Fibroblast of skin of abdomen (primary cell): ENCODE data around the gene B3GALNT1.

ENCODE experiments used
- DNase-seq: peaks from one replicate; pipeline ENCODE4 v3.0.0-alpha.2; 2013

B3GALNT1 gene

GRCh38 chr3:161073181-161073580 lies 32.0 kb downstream of the B3GALNT1 start:
- DNase-seq: no peak

GRCh38 chr3:161072751-161073150 lies 32.4 kb downstream of the B3GALNT1 start:
- DNase-seq: no peak

GRCh38 chr3:161072211-161072621 lies 32.9 kb downstream of the B3GALNT1 start:
- no peak for DNase-seq

GRCh38 chr3:161070980-161071663 lies 34.0 kb downstream of the B3GALNT1 start:
- DNase-seq: no peak

GRCh38 chr3:161070252-161070930 lies 34.8 kb downstream of the B3GALNT1 start:
- DNase-seq: no peak

- peak; percentile 30 for DNase-seq
Observed at GRCh38 chr3:161069511-161070251, 35.5 kb downstream of the B3GALNT1 start.

GRCh38 chr3:161067335-161067734 lies 37.8 kb downstream of the B3GALNT1 start:
- DNase-seq: no peak

GRCh38 chr3:161066930-161067329 lies 38.2 kb downstream of the B3GALNT1 start:
- no peak for DNase-seq

GRCh38 chr3:161064413-161064812 lies 40.7 kb downstream of the B3GALNT1 start:
- no peak for DNase-seq

GRCh38 chr3:161054860-161055604 lies 50.1 kb downstream of the B3GALNT1 start:
- no peak for DNase-seq

- DNase-seq: no peak
Observed at GRCh38 chr3:161051856-161052255, 53.3 kb downstream of the B3GALNT1 start.

GRCh38 chr3:161050935-161051334 lies 54.2 kb downstream of the B3GALNT1 start:
- no peak for DNase-seq

- no peak for DNase-seq
Observed at GRCh38 chr3:161049683-161050248, 55.4 kb downstream of the B3GALNT1 start.

GRCh38 chr3:161043336-161044035 lies 61.7 kb downstream of the B3GALNT1 start:
- no peak for DNase-seq

- no peak for DNase-seq
Observed at GRCh38 chr3:161042023-161042501, 63.1 kb downstream of the B3GALNT1 start.

- DNase-seq: peak; percentile 30
Observed at GRCh38 chr3:161038725-161039124, 66.4 kb downstream of the B3GALNT1 start.

GRCh38 chr3:161035711-161036110 lies 69.4 kb downstream of the B3GALNT1 start:
- DNase-seq: peak; percentile 68

GRCh38 chr3:161034913-161035550 lies 70.1 kb downstream of the B3GALNT1 start:
- DNase-seq: peak; percentile 6
